ENCODE results near the gene CRYBA4.
"Not testable (repeated sequence)": the region's sequence is repeated elsewhere in the genome, so short reads cannot be mapped to it uniquely, and the experiment has no call there.

DNA sequence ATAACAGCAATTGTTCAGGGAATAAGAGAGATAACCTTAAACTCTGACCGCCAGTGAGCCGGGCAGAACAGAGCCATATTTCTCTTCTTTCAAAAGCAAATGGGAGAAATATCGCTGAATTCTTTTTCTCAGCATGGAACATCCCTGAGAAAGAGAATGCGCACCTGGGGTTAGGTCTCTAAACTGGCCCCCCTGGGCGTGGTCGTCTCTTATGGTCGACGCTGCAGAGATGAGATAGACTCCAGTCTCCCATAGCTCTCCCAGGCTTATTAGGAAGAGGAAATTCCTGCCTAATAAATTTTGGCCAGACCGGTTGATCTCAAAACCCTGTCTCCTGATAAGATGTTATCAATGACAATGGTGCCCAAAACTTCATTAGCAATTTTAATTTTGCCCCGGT is 8.0 kb upstream of the CRYBA4 start:
- TF ChIP-seq POLR2AphosphoS5, POLR2A (IDR thresholded peaks at IDR 0.05): not testable (repeated sequence)
- TF ChIP-seq, protein P1, sequence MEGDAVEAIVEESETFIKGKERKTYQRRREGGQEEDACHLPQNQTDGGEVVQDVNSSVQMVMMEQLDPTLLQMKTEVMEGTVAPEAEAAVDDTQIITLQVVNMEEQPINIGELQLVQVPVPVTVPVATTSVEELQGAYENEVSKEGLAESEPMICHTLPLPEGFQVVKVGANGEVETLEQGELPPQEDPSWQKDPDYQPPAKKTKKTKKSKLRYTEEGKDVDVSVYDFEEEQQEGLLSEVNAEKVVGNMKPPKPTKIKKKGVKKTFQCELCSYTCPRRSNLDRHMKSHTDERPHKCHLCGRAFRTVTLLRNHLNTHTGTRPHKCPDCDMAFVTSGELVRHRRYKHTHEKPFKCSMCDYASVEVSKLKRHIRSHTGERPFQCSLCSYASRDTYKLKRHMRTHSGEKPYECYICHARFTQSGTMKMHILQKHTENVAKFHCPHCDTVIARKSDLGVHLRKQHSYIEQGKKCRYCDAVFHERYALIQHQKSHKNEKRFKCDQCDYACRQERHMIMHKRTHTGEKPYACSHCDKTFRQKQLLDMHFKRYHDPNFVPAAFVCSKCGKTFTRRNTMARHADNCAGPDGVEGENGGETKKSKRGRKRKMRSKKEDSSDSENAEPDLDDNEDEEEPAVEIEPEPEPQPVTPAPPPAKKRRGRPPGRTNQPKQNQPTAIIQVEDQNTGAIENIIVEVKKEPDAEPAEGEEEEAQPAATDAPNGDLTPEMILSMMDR (IDR thresholded peaks at IDR 0.05): not testable (repeated sequence)
